PC-9 (cell line): Measurements from ENCODE around the gene SLC26A4.

Source experiments
- CTCF ChIP-seq: fragments of 200-600 bp; sonication (generic); conservative IDR thresholded peaks from 2 replicates; pipeline ENCODE4 v1.6.1; 2017; ENCODE audit warnings: mixed run types, antibody characterized with exemption, mild to moderate bottlenecking, moderate library complexity
- EZH2 ChIP-seq: fragments of 200-600 bp; sonication (generic); IDR thresholded peaks from 2 replicates; pipeline ENCODE4 v1.8.0; 2017; ENCODE audit warnings: antibody characterized with exemption, low read depth

- TF ChIP-seq CTCF, result no peak
- TF ChIP-seq EZH2, result no peak
Measured at GRCh38 chr7:107721286-107721685, 60.7 kb downstream of the SLC26A4 start.
